ENCODE results near the gene SYT5.
"Not testable (repeated sequence)": the region's sequence is repeated elsewhere in the genome, so short reads cannot be mapped to it uniquely, and the experiment has no call there.

Gene SYT5
- total RNA-seq = 0 to 1.9 (median 0) reads per million in 17 experiments

DNA sequence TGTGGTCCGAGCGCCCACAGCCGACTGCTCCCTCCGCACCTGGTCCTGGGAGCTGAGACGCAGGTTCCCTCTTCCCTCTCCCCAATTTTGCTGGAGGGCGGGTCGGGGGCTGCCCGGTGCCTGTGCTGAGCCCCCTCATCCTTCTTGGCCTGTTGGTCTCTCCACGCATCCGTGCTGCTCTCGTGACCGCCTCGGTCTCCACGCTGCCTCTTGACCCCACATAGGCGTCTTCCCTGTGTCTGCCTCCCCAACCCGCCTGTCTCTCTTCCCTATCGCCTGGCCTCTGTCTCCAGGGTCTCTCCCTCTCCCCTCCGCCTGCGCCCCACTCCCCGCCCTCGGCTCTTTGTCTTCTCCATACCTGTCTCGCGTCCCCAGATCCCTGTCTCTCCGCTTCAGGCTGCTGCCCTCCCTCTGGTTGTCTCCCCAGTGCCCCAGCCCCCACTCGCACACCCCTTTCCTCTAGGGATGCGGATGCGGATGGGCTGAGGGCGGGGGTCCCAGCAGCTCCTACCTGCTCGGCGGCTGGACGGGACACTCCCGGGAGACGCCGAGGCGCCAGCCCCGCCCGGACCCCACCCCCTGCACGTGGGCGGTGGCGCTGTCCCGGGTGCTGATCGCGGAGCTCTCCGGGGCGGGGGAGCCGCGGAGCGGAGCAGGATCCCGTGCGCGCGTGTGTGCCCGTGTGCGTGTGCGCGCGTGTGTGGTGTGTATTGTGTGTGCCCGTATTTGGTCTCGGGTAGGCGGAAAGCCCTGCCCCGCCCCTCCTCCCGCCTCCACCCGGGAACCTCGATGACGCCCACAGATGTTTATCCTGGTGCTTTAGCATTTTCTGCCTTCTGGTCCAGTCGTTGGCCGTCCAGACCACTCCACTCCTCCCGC lies at the start of gene SYT5:
TSS of gene SYT5 (minus strand) at position 684 of the 879 bp plus-strand sequence. CDS start 1,248 bp downstream, outside the sequence.
- DNase-seq = peak; percentile 28 to 77 (median 55)

DNA sequence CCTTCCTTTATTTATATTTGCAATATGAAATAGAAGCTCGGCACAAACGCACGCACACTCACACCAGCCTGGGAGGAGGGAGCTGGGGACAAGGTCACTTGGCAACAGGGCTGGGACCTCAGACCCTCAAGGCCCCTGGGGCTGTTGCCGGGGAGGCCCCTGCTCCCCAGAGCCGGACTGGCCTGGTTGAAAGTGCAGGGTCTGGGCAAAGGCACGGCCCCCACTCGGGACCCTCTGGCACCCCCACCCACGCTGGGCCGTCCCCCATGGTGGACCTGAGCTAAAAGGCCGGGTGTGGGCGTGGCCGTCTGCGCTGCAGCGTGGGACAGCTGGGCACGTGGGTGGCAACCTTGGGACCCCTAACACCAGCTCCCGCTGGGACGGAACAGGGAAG lies 49.7 kb upstream of the SYT5 start:
- no peak for DNase-seq

DNA sequence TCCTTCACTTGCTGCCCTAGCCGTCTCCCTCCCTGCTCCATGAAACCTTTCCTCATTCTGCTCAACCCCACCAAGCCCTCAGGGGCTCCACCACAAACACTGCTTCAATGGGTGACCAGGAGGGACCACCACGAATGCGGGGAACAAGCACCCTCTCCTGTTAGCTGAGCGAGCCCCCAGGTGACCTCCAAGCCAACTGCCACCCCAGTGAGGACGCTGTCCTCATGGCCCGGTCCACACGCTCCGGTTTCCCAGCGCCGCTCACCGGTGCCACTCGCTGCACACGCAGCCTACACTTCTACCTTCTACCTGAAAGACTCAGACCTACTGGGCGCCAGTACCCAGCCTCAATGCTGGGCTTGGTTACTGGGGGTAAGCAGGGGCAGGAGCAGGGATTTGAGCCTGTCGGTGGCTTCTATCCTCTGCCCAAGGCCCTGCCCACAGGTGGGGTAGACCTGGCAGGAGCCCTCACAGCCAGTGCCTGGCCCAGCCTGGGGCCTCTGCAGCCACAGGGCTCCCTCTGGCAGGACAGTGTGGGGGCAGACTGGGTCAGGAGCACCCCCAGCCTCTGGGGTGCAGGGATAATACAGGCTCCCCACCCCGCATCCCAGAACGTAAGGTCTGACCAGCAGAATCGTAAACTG lies 49.2 kb upstream of the SYT5 start:
- DNase-seq = no peak

DNA sequence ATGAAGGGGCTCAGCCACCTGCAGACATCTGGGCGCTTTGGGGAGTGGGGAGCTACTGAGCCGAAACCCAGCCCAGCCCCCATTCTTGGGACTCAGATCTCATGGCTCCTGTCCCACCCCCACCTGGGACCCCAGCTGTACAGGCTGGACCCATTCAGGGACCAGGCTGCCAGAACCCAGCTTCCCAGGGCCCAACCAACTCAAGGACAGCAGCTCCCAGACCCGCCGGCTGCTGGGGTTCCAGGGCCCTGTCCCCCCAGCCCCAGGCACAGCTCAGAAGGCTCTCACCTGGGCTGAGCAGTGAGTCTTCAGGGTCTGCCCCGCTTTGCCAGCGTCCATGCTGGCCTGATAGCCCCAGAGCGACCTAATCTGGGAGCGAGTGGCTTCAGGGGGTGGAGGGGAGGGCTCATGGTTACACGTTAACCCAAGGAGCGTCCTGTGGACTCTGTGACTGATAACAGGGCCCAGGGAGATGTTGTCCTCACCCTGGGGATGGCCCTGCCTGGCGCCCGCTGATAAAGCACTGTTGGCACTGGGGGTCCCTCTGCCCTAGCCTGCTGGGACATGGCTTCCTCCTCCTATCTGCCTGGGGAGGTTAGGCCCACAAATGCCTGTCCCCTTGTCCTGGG lies 48.4 kb upstream of the SYT5 start, which contains the start of gene TMEM86B:
TSS of gene TMEM86B (minus strand) at position 361 of the 629 bp plus-strand sequence. CDS start at position 339, 22 bp downstream.
- no peak for DNase-seq

DNA sequence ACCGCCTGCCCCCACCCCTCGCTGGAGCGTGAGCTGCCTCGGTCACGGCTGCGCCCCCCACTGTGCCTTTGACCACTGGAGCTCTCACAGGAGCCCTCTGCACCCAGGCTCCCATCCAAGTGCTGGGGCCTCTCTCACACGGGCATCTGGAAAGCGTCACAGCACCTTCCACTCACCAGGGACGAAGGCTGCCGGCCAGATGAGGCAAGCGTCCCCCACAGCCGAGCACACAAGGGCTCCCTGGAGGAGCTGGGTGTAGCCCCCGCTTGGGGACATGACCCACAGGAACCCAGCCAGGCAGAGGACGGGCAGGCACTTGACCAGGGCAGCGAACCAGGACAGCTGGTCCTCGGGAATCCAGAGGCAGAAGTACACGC lies 47.9 kb upstream of the SYT5 start:
- no peak for DNase-seq

DNA sequence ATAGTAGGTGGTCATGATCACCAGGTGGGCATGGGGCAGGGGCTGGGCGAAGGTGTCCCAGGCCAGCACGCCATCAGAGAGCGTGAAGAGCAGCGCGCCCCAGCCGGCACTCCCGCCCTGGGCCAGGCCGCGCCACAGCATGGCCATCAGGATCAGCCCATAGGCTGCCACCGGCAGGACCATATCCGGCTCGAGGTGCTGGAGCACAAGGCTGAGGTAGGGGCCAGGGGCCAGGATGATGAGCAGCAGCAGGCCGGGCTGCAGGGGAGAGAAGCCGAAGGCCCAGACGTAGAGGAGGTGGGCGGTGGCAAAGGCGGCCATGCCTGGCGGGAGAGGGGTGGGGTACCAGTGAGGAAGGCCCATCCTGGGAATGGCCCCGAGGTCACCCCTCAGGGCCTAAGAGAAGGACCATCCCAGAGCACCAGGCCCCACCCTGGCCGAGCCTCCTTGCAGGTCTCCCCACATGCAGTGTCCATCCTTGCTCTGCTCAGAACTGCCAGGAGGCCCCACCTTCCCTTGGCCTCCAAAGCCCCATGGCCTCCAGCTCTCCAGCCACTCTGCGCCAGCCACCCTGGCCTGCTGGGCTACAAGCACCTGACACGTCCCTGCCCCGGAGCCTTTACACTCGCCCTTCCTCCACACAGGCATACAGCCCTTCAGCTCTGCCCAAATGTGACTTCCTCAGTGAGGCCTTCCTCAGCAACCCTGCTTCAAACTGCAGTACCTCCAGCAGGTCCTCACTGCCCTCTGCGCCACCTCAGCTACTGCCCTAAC lies 47.3 kb upstream of the SYT5 start:
- DNase-seq = no peak

DNA sequence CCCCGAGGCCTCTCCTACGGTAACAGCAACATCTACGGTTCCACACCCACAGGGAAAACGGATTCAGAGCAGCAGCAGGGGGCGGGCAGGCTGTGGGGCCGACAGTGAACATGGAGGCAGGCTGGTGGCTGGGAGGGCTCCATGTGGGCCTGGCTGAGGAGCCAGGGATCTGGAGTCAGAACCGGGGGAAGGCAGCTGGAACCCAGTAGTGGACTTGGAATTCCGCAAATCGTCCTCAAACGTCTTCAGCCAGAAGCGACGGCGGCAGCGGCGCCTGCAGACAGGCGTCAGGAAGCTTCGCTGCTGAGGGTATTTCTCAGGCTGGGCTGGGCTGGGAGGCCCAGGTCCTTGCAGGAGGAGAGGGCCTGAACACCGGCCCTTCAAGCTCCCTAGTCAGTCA lies 46.7 kb upstream of the SYT5 start:
- no peak for DNase-seq

DNA sequence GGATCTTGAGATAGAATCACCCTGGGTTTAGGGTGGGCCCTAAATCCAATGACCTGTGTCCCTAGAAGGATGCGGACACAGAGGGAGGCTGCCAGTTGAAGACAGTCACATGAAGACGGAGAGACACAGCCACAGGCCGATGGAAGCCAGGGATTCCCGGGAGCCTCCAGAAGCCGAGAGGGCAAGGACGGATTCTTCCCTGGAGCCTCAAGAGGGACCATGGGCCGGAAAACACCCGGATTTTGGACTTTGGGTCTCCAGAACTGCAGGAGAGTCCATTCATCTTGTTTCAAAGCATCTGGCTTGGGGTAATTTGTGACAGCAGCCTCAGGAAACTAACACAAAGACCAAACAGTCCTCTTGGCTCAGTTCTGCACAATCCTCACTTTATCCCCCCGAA lies 46.2 kb upstream of the SYT5 start:
- no peak for DNase-seq

DNA sequence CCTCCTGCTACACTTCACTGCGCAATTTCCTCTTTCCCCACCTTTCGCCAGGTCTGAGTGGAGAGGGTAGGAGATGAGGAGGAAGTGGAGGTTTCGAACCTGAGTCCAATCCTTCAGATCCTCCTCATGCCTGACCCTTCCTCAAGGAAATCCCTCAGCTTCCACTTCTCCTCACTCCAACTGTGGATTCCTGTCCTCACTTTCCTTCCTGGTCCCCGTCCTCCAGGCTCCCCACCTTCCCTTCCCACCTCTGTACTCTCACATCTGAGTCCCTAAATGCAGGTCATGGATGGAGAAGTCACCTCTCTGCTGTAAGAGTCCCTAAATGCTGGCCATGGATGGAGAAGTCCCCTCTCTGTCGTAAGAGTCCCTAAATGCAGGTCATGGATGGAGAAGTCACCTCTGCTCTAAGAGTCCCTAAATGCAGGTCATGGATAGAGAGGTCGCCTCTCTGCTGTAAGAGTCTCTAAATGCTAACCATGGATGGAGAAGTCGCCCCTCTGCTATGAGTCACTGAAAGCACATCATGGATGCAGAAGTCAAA lies 45.4 kb upstream of the SYT5 start:
- no peak for DNase-seq

DNA sequence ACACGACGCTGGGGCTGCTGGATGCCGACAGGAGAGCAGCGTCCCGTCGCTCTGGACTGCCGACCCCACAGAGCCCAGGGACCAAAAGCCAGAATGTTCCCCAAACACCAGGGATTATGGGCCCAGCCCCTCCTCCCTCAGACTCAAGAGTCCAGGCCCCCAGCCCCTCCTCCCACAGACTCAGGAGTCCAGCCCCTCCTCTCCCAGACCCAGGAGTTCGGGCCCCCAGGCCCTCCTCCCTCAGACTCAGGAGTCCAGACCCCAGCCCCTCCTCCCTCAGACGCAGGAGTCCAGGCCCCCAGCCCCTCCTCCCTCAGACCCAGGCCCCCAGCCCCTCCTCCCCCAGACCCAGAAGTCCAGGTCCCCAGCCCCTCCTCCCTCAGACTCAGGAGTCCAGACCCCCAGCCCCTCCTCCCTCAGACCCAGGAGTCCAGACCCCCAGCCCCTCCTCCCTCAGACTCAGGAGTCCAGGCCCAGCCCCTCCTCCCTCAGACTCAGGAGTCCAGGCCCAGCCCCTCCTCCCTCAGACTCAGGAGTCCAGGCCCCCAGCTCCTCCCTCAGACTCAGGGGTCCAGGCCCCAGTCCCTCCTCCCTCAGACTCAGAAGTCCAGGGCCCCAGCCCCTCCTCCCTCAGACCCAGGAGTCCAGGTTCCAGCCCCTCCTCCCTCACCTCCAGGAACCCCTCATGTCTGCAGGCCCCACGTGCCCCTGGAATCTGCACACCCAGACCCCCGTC lies 44.8 kb upstream of the SYT5 start:
- not testable (repeated sequence) for DNase-seq

DNA sequence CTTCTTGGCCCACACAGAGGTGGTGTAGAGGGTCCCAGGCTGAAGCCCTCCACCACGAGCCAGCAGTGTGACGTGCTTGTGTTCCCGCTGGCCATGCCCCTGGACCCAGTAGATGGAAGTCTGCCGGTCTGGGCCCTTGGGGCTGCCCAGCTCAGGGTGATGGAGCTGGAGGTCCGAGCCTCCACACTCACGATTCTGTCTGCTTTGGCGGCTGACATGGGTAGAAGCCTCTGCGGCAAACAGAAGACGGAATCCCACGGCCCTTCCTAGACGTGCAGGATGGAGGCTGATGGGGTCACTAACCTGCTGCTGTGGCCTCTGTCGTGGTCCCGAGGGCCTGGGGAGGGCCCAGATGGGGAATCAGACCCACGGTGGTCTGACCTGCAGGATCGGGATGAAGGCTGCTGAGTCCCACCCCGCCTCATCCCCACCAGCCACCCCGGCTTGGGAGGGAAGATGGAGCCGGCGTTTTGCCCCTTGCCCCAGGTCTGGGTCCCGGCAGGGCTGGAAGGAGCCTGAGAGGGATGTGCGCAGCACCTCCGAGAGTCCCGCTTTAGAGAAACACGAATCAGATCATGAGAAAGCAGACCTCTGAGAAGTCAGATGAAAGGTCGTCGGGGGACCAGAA lies 44.1 kb upstream of the SYT5 start:
- no peak for DNase-seq

DNA sequence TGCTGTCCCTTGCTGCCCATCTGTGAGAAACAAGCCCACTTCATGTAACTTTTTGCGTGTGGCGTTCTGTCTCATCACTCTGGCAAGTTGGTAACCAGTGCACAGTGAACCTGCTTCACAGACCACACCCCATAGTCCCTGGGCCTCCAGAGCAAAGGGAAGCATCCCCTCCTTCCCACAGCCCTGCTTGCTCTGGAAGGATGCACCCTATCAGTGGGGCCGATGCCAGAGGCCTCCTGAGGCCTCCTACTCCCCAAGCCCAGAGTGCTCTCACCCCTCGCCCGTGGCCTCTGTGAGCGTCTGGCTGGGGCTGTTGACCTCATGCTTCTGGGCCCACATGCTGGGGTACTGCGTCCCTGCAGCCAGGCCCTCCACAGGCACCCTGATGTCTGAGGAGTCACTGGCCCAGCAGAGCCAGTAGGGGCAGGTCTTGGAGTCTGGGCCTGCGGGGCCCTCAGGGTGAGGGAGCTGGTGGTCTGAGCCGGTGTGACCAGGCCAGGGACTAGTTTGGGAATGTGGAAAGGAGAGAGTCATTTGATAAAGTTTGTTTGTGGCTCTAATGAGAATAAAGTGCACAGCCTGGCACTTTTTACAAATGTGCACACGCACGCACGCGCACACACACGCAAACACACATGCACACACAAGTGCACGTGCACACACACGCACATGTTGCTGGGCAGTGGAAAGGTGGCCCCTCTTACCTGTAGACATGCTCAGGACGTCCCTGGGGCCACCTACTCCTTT lies 43.4 kb upstream of the SYT5 start:
- no peak for DNase-seq

DNA sequence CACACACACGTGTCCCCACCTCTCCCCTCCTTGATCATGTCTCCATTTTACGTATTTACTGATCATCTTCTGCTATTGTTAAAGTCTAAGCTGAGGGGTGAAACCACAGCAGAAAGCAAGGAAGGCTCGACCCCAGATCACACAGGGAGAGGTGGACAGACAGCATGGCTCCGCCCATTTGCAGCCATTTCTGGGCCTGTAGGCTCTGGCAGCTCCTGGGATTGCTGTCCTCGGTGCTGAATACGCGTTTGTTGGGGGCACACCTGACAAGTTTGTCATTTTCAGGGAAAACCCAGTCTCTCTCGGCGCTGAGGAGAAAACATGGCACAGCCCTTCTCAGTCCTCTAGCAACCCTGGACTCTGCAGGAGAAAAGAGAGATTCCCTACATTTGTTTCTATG lies 40.4 kb upstream of the SYT5 start:
- DNase-seq = no peak

DNA sequence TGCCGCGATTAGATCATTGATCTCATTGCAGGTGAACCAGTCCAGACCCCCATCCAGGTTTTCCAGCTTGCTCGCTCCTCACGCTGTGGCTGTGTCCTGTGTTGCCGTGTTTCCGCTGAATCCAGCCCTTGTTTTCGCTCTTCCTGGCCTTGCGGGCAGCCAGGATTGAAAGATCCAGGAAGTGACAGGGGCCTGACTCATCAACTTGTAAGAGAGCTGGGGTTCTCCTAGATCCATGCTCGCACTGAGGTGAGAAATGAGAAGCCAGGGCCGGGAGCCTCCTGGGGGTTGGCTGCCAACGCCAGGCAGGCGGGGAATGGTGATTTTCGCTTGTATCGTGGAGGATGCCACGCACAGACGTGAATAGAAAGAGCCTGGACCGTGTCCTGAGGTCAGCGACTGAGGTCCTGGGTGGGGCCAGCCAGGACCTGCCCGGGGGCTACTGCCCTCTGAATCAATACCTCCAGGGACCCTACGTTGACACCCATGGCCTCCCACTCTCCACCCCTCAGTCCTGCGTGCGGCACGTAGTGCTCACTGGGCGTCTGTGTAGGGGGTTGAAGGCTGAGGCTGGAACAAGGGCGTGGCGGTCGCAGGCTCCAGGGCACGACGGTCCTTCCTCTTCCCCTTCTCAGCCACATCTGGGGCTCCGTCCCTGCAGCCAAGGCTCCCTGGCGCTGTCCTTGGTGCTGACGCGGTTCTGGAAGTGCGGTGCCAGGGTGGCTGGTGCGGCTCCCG lies 36.5 kb upstream of the SYT5 start:
- peak; percentile 91 to 96 (median 96) for DNase-seq

DNA sequence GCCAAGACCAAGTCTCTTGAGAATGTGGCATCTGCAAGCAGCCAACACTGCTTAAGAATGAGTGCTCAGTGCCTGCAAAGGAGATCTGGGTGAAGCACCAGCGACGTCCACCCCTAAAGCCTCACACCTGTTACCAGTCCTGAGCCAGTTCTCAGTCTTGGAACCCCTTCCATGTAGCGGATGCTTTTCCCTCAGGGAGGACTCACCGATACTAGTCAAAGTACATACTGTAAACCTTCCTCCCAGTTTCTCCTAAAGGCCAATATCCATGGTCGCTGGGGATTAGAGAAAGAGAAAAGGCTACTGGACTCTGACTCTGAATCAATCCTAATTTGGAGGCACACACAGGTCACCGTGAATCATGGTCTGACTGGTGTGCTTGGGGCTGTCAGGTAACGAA lies 33.5 kb upstream of the SYT5 start:
- DNase-seq = no peak

DNA sequence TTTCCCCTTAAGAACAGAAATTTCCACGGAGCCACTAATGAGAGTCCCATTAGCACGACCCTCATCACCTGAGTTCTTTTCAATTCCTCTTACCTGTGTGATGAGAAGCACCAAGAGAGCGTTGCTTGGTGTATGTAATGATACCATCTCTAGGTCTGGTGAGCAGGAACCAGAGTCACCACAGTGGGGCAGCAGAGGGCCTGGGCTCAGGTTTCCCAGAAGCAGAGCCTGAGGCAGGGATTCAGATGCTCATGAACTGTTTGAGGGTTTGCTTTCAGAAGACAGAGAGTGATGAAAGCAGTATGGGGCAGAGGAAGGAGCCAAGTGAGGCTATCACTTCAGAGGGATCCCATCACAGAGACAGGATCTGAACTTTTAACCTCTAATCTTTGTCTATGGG lies 32.4 kb upstream of the SYT5 start:
- DNase-seq = peak; percentile 45 to 73 (median 62)

DNA sequence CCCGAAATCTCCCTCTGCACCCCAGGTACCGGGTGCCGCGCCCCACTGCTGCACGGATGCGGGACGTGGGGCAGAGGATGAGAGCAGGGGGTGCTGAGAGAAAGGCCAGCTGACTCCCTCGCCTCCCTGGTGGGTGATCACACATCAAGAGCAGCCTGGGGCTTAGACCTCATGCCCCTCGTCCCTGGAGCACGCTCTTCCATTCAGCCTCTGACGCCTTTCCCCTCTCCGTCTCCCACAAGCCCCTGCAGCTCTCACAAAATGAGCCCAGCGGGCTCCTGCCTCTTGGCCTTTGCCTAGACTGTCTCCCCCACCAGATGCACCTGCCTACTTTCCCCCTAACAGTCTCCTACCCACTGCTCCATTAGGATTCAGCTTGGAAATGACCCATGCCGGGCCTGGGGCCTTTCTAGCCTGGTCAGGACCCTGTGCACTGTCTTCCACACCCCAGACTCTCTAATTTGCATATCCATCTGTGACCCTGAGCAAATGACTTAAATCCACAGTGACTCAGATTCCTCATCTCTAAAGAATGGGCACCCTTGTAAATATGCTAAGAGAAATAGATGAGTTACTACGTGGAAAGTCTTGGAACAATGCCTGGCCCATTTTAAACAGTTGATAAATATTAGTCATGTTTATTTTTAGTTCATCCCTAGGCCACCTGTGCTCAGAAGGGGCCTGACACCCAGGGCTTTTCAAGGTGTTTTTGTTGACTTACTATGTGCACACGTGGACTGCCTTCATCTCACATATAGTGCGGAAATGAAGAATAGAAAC lies 29.8 kb upstream of the SYT5 start:
- no peak for DNase-seq

DNA sequence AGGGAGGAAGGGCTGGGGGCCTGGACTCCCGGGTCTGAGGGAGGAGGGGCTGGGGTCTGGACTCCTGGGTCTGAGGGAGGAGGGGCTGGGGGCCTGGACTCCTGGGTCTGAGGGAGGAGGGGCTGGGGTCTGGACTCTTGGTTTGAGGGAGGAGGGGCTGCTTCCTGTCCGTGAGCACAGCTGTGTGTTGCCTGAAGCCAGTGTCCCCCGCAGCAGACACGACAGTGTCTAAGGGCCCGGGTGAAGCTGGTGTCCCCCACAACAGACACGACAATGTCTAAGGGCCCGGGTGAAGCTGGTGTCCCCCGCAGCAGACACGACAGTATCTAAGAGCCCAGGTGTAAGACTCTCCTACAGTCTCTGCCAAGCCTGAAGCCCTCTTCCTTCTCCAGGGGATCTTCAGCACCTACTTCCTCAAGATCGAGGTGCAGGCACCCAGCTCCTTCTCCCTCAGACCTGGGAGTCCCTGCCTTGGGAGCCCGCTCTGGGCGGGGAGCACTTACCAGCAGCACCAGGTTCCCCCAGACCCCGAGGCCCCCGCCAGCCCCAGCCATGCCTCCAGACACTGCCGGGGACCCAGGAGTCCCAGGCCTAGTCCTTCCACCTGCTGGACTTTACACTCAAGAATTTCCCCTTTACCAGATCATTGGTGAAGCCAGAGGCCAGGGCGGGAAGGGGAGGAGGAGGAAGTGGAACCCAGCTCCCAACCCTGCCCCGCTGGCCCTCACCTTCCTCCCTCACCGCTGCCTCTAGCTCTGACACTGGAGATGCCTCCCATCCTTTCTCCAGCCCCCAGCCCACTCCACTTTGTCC lies 29.0 kb upstream of the SYT5 start, which contains the start of gene PTPRH:
TSS of gene PTPRH (minus strand) at position 622 of the 813 bp plus-strand sequence. CDS start at position 554, 68 bp downstream.
- DNase-seq = peak in 2 of 4 experiments; percentile 29 to 34
